Gastrocnemius medialis (tissue), 4 donors: ENCODE results near the gene SLC12A2. TPM values are rescaled to one million over a fixed set of nuclear protein-coding genes. Genes with fewer than 3 reads are reported as not detected.

Source experiments
- ATAC-seq, 2 donors: fragments of 150-250 bp; one replicate each; pipeline ENCODE4 v1.9.1; 2016
- DNase-seq, 2 donors: peaks; one replicate each; pipeline ENCODE4 v3.0.0-alpha.2; 2019
- H3K27ac ChIP-seq, 4 donors: fragments of 200-600 bp; sonication (generic); 1 replicate in 1 of 4; 2 replicates in 3 of 4; pipeline ENCODE4 v1.5.1; 2016 to 2018; ENCODE audit warnings: mild to moderate bottlenecking in 2 of 4, moderate library complexity in 1 of 4
- H3K27me3 ChIP-seq, 3 donors: fragments of 200-600 bp; sonication (generic) in 2 of 3; 1 replicate in 1 of 3; 2 replicates in 2 of 3; pipeline versions ENCODE4 v1.5.1 to v1.6.0; 2016 to 2019; ENCODE audit warnings: mild to moderate bottlenecking in 1 of 3, moderate library complexity in 1 of 3
- H3K36me3 ChIP-seq, 2 donors: fragments of 200-600 bp; sonication (generic) in 1 of 2; one replicate each; pipeline ENCODE4 v1.5.1; 2017 to 2018
- H3K4me1 ChIP-seq, 2 donors: fragments of 200-600 bp; sonication (generic) in 1 of 2; one replicate each; pipeline ENCODE4 v1.5.1; 2016 to 2017; ENCODE audit warnings: mild to moderate bottlenecking in 2 of 2
- H3K4me3 ChIP-seq, 4 donors: fragments of 200-600 bp; sonication (generic) in 3 of 4; 1 replicate in 1 of 4; 2 replicates in 3 of 4; pipeline ENCODE4 v1.5.1; 2016 to 2019; ENCODE audit warnings: mild to moderate bottlenecking in 2 of 4
- H3K9me3 ChIP-seq, 3 donors: fragments of 200-600 bp; sonication (generic) in 2 of 3; 1 replicate in 1 of 3; 2 replicates in 2 of 3; pipeline ENCODE4 v1.5.1; 2016 to 2019
- POLR2A ChIP-seq, 2 donors: fragments of 450-650 bp; IDR thresholded peaks; one replicate each; pipeline ENCODE4 v1.6.1; 2017; ENCODE audit warnings: antibody characterized with exemption in 2 of 2, mild to moderate bottlenecking in 2 of 2, moderate library complexity in 2 of 2
- in situ Hi-C, 4 donors: fragments of 200-750 bp; cut with MboI; loops; one replicate each; pipeline versions ENCODE4 v1.15.0 to v1.8.0; 2017; ENCODE audit warnings: low sequenced_read_pairs in 4 of 4
- intact Hi-C: fragments of 100-400 bp; cut with DNase I; formaldehyde crosslinking; loops from one replicate; pipeline ENCODE4 v1.15.1; 2023; ENCODE audit warnings: low total_unique reads
- total RNA-seq, 4 donors: library from RNA; depleted of rRNA; stranded (reverse); fragments of >200 nt; gene quantifications; one replicate each; pipeline versions ENCODE4 v1.1.0 to v1.2.3, GENCODE V29; 2016
- TF ChIP-seq, protein P1 (sequence below), 5 experiments: fragments of 450-650 bp in 3 of 5; fragments of 200-600 bp in 2 of 5; sonication (generic) in 2 of 5; IDR thresholded peaks in 4 of 5; conservative IDR thresholded peaks in 1 of 5; 1 replicate in 4 of 5; 2 replicates in 1 of 5; pipeline ENCODE4 v1.5.1; 2016 to 2019; ENCODE audit warnings: antibody characterized with exemption in 5 of 5, mild to moderate bottlenecking in 3 of 5, moderate library complexity in 3 of 5

SLC12A2 gene
- total RNA-seq, 4 donors from 2014 or later, result 11.6 to 21.0 (median 17.2) TPM

DNA sequence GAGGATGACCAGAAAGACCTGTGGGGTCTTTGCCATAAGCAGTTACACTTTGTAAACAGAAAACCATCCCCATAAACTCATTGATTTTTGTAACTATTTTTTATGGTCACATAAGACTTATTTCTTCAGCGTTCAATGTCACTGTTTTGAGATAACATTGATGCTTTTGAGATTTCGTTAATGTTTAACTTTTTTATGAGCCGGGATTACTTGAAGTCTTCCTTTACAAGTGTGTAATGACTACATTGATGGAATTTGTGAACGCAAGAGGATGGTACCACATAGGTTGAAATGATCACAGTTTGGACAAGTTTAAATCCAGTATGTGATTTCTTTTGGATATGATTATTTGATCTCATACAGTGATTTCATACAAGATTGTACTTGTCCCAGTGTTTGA lies 1.8 kb downstream of the SLC12A2 start:
- Histone ChIP-seq H3K36me3 (no peaks in the 10 kb centered on the region), H3K27me3 (no peaks in the 10 kb centered on the region), H3K9me3 (no peaks in the 10 kb centered on the region), H3K4me3 (peak overlapping the region; percentile 79 to 88 (median 84)), H3K27ac (peak overlapping the region in 3 of 4 donors; percentile 99), H3K4me1 (peaks cover 51 to 61% of the 10 kb centered on the region in 2 donors)
- TF ChIP-seq, protein P1, sequence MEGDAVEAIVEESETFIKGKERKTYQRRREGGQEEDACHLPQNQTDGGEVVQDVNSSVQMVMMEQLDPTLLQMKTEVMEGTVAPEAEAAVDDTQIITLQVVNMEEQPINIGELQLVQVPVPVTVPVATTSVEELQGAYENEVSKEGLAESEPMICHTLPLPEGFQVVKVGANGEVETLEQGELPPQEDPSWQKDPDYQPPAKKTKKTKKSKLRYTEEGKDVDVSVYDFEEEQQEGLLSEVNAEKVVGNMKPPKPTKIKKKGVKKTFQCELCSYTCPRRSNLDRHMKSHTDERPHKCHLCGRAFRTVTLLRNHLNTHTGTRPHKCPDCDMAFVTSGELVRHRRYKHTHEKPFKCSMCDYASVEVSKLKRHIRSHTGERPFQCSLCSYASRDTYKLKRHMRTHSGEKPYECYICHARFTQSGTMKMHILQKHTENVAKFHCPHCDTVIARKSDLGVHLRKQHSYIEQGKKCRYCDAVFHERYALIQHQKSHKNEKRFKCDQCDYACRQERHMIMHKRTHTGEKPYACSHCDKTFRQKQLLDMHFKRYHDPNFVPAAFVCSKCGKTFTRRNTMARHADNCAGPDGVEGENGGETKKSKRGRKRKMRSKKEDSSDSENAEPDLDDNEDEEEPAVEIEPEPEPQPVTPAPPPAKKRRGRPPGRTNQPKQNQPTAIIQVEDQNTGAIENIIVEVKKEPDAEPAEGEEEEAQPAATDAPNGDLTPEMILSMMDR (IDR thresholded peaks at IDR 0.05 in 4 of 5, conservative IDR thresholded peaks at IDR 0.05 in 1 of 5), result no peak
- TF ChIP-seq POLR2A (IDR thresholded peaks at IDR 0.05), result no peak
- DNase-seq, result no peak
- intact Hi-C loops (loop anchor here (10.0 kb wide), 1 partner anchor 401 kb away; no protein-coding TSS in a partner anchor), in situ Hi-C loops (loop anchor here in 2 of 4 donors (25.0 kb wide), 1 partner anchor 523 kb away; no protein-coding TSS in a partner anchor)
- no peak for ATAC-seq

DNA sequence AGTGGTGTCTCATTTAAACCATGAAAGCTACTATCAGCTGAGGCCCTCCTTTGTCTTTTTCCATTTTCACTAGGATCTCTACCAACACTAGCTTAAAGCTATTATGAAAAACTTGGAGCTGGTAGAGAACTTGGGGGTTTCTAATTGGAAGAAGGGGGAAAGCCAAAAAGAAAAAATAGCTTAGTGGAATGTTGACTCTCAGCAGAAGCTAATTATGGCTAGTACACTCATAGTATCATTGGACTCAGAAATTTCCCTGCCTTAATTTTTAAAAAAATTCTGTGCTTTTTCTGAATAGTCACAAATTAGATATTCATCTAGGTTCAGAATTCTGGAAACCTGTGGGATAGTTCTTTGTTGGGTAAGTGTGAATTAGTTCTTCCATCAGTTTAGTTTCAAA lies 8.0 kb downstream of the SLC12A2 start:
- Histone ChIP-seq H3K4me3 (no peak overlapping the region), H3K36me3 (no peaks in the 10 kb centered on the region), H3K27me3 (no peaks in the 10 kb centered on the region), H3K4me1 (peaks cover 31 to 55% of the 10 kb centered on the region in 2 donors), H3K9me3 (no peaks in the 10 kb centered on the region), H3K27ac (peak overlapping the region in 3 of 4 donors; percentile 1 to 56 (median 27))
- DNase-seq (no peak), ATAC-seq (no peak)
- in situ Hi-C loops, result loop anchor here in 2 of 4 donors (25.0 kb wide), 1 partner anchor 529 kb away; no protein-coding TSS in a partner anchor
- no peak for TF ChIP-seq POLR2A (IDR thresholded peaks at IDR 0.05)
- TF ChIP-seq, protein P1 (IDR thresholded peaks at IDR 0.05 in 4 of 5, conservative IDR thresholded peaks at IDR 0.05 in 1 of 5), result no peak
- intact Hi-C loops, result no loop called here

- intact Hi-C loops, result no loop called here
- Histone ChIP-seq H3K4me3 (no peak overlapping the region), H3K27me3 (no peaks in the 10 kb centered on the region), H3K36me3 (no peaks in the 10 kb centered on the region), H3K4me1 (peaks cover 26 to 49% of the 10 kb centered on the region in 2 donors), H3K27ac (peak overlapping the region in 3 of 4 donors; percentile 1 to 56 (median 27)), H3K9me3 (peaks cover 0 to 2% (median 0%) of the 10 kb centered on the region in 3 donors)
- TF ChIP-seq POLR2A (IDR thresholded peaks at IDR 0.05), result no peak
- TF ChIP-seq, protein P1 (IDR thresholded peaks at IDR 0.05 in 4 of 5, conservative IDR thresholded peaks at IDR 0.05 in 1 of 5), result no peak
- no peak for DNase-seq
- ATAC-seq, result no peak
- in situ Hi-C loops, result loop anchor here in 2 of 4 donors (25.0 kb wide), 1 partner anchor 530 kb away; no protein-coding TSS in a partner anchor
These were observed 8.6 kb downstream of the SLC12A2 start for GRCh38 chr5:128092144-128092543.

GRCh38 chr5:128093368-128093767 lies 9.8 kb downstream of the SLC12A2 start:
- intact Hi-C loops (no loop called here), in situ Hi-C loops (loop anchor here in 2 of 4 donors (25.0 kb wide), 1 partner anchor 531 kb away; no protein-coding TSS in a partner anchor)
- no peak for ATAC-seq

More at GRCh38 chr5:128093368-128093767, 9.8 kb downstream of the SLC12A2 start:
- DNase-seq, result no peak
- Histone ChIP-seq H3K4me1 (peaks cover 15 to 44% of the 10 kb centered on the region in 2 donors), H3K36me3 (no peaks in the 10 kb centered on the region), H3K27me3 (no peaks in the 10 kb centered on the region), H3K4me3 (no peak overlapping the region), H3K27ac (no peak overlapping the region), H3K9me3 (peaks cover 0 to 3% (median 2%) of the 10 kb centered on the region in 3 donors)
- no peak for TF ChIP-seq POLR2A (IDR thresholded peaks at IDR 0.05)
- TF ChIP-seq, protein P1 (IDR thresholded peaks at IDR 0.05 in 4 of 5, conservative IDR thresholded peaks at IDR 0.05 in 1 of 5), result no peak
